Calu3 (cell line): Measurements from ENCODE around the gene ALDH16A1. TPM values are rescaled to one million over a fixed set of nuclear protein-coding genes. Genes with fewer than 3 reads are reported as not detected.

ENCODE experiments used
- BruUV-seq: library from RNA; stranded (reverse); fragments of 400-500 nt; replicated peaks from 2 replicates; lab custom pipeline; 2021; lab: Mats Ljungman, UMichigan
- CTCF ChIA-PET: fragments of 300-600 bp; sonication (Branson Sonifier 250); formaldehyde crosslinking; loops from one replicate; lab custom pipeline; 2022; ENCODE audit warnings: antibody characterized with exemption; lab: Charles Lee
- DNase-seq: peaks from one replicate; pipeline ENCODE4 v3.0.0; 2022
- H3K27ac Mint-ChIP-seq: one replicate; pipeline ENCODE4 v1.8.0; 2022; ENCODE audit warnings: mixed read lengths; ENCODE audit not compliant: unreplicated experiment
- H3K27me3 Mint-ChIP-seq: one replicate; pipeline ENCODE4 v1.8.0; 2022; ENCODE audit warnings: mixed read lengths; ENCODE audit not compliant: unreplicated experiment
- H3K36me3 Mint-ChIP-seq: one replicate; pipeline ENCODE4 v1.8.0; 2022; ENCODE audit warnings: mild to moderate bottlenecking, moderate library complexity, mixed read lengths; ENCODE audit not compliant: insufficient read depth, unreplicated experiment
- H3K4me1 Mint-ChIP-seq: one replicate; pipeline ENCODE4 v1.8.0; 2022; ENCODE audit warnings: mild to moderate bottlenecking, low read depth, mixed read lengths; ENCODE audit not compliant: unreplicated experiment
- H3K4me3 Mint-ChIP-seq: one replicate; pipeline ENCODE4 v1.8.0; 2022; ENCODE audit warnings: mild to moderate bottlenecking, low read depth, moderate library complexity, mixed read lengths; ENCODE audit not compliant: unreplicated experiment
- H3K9me3 Mint-ChIP-seq: one replicate; pipeline ENCODE4 v1.8.0; 2022; ENCODE audit warnings: low read depth, mixed read lengths; ENCODE audit not compliant: unreplicated experiment
- intact Hi-C: fragments of 100-400 bp; cut with micrococcal nuclease; formaldehyde crosslinking; loops from one replicate; pipeline ENCODE4 v1.10.0; 2022; ENCODE audit not compliant: unreplicated experiment
- total RNA-seq: library from RNA; stranded (reverse); gene quantifications from 2 replicates; pipeline ENCODE4 v1.2.3, GENCODE V29; 2022
- TF ChIP-seq, protein P1 (sequence below): fragments of 200-600 bp; IDR thresholded peaks from one replicate; pipeline ENCODE4 v1.8.0; 2022; ENCODE audit warnings: antibody characterized with exemption; ENCODE audit not compliant: unreplicated experiment

ALDH16A1 gene
- total RNA-seq, 1 experiment from 2014 or later, result 36.1 TPM

- CTCF ChIA-PET, result no interaction called here
- Mint-ChIP-seq H3K4me3 (no peak overlapping the region), H3K27ac (no peak overlapping the region), H3K36me3 (peaks cover 6% of the 10 kb centered on the region), H3K9me3 (peaks cover 3% of the 10 kb centered on the region), H3K4me1 (peaks cover 9% of the 10 kb centered on the region), H3K27me3 (peaks cover 96% of the 10 kb centered on the region)
- intact Hi-C loops, result no loop called here
- TF ChIP-seq, protein P1, sequence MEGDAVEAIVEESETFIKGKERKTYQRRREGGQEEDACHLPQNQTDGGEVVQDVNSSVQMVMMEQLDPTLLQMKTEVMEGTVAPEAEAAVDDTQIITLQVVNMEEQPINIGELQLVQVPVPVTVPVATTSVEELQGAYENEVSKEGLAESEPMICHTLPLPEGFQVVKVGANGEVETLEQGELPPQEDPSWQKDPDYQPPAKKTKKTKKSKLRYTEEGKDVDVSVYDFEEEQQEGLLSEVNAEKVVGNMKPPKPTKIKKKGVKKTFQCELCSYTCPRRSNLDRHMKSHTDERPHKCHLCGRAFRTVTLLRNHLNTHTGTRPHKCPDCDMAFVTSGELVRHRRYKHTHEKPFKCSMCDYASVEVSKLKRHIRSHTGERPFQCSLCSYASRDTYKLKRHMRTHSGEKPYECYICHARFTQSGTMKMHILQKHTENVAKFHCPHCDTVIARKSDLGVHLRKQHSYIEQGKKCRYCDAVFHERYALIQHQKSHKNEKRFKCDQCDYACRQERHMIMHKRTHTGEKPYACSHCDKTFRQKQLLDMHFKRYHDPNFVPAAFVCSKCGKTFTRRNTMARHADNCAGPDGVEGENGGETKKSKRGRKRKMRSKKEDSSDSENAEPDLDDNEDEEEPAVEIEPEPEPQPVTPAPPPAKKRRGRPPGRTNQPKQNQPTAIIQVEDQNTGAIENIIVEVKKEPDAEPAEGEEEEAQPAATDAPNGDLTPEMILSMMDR, result no peak
- no TSS peak for BruUV-seq
- no peak for DNase-seq
Measured at GRCh38 chr19:49431330-49431749, 21.7 kb upstream of the ALDH16A1 start.

GRCh38 chr19:49432141-49433073 lies 20.6 kb upstream of the ALDH16A1 start:
- TF ChIP-seq, protein P1, result no peak
- no peak overlapping the region for H3K27ac Mint-ChIP-seq
- H3K4me3 Mint-ChIP-seq, result no peak overlapping the region
- H3K4me1 Mint-ChIP-seq, result no peaks in the 10 kb centered on the region
- H3K27me3 Mint-ChIP-seq, result peaks cover 96% of the 10 kb centered on the region
- no peak for DNase-seq
- no TSS peak for BruUV-seq
- H3K9me3 Mint-ChIP-seq, result peaks cover 3% of the 10 kb centered on the region
- intact Hi-C loops, result no loop called here
- CTCF ChIA-PET, result no interaction called here
- peaks cover 6% of the 10 kb centered on the region for H3K36me3 Mint-ChIP-seq

GRCh38 chr19:49433240-49433901 lies 19.7 kb upstream of the ALDH16A1 start:
- peaks cover 96% of the 10 kb centered on the region for H3K27me3 Mint-ChIP-seq
- no peak overlapping the region for H3K27ac Mint-ChIP-seq
- CTCF ChIA-PET, result no interaction called here
- TF ChIP-seq, protein P1, result no peak
- no TSS peak for BruUV-seq
- H3K4me3 Mint-ChIP-seq, result no peak overlapping the region
- H3K36me3 Mint-ChIP-seq, result peaks cover 6% of the 10 kb centered on the region
- no peak for DNase-seq
- peaks cover 3% of the 10 kb centered on the region for H3K9me3 Mint-ChIP-seq
- intact Hi-C loops, result no loop called here
- H3K4me1 Mint-ChIP-seq, result no peaks in the 10 kb centered on the region

DNA sequence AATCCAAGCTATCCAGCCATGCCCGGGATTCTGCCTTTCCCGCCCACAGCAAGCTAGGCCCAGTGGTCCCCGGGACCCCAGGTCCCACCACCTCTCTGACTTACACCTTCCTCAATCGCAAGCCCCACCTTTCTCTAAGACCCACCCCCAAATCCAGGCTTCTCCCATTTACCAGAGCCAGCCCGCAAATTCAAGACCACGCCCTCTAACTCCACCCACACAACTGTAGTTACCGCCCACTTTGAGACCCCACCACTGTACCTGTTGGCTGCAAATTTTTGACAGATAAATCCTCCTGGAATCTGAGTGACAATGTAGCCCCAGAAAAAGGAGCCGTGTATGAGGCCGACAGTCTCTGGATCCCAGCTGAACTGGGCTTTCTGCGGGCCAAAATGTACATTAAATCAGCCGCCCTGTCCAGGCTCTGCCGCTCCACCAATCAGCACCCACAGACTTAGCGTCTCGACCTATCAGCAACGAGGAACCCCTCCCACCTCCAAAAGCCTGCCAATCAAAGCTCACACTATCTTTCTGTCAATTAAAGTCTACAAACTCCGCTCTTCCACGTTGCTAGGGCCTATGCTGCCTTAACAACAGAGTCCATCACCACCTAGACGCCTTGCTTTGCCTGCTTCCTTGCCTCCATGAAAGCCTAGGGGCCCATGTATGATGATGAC lies 18.0 kb upstream of the ALDH16A1 start:
- H3K4me3 Mint-ChIP-seq, result no peak overlapping the region
- H3K9me3 Mint-ChIP-seq, result peaks cover 3% of the 10 kb centered on the region
- BruUV-seq, result no TSS peak
- H3K4me1 Mint-ChIP-seq, result no peaks in the 10 kb centered on the region
- TF ChIP-seq, protein P1, result no peak
- DNase-seq, result no peak
- peaks cover 96% of the 10 kb centered on the region for H3K27me3 Mint-ChIP-seq
- H3K27ac Mint-ChIP-seq, result no peak overlapping the region
- intact Hi-C loops, result no loop called here
- CTCF ChIA-PET, result interaction anchor here (1.1 kb wide), 1 partner anchor 11 kb away, joined by 3 read pairs; no protein-coding TSS in a partner anchor
- peaks cover 6% of the 10 kb centered on the region for H3K36me3 Mint-ChIP-seq
